ENCODE data around the gene TTC13. TPM values are rescaled to one million over a fixed set of nuclear protein-coding genes. Genes with fewer than 3 reads are reported as not detected.

TTC13 gene
- total RNA-seq, 3 donors from 2014 or later = 20.5 to 26.6 (median 22.0) TPM

GRCh38 chr1:230861970-230862595 lies 116.6 kb downstream of the TTC13 start:
- no peak overlapping the region for H3K4me3 ChIP-seq
- H3K9me3 ChIP-seq = no peaks in the 10 kb centered on the region
- DNase-seq (ENCODE audit: low spot score in 2 of 2) = no peak
- H3K36me3 ChIP-seq = no peaks in the 10 kb centered on the region
- H3K4me1 ChIP-seq = peaks cover 0 to 58% of the 10 kb centered on the region in 2 donors
- peak overlapping the region; percentile 57 to 96 for H3K27ac ChIP-seq
- intact Hi-C loops (cut with DNase I; ENCODE audit: low total_unique reads) = no loop called here
- TF ChIP-seq CTCF (IDR thresholded peaks at IDR 0.05) = no peak
- no peak for TF ChIP-seq POLR2AphosphoS5 (IDR thresholded peaks at IDR 0.05)
- TF ChIP-seq POLR2A (IDR thresholded peaks at IDR 0.05) = no peak
- H3K27me3 ChIP-seq = no peaks in the 10 kb centered on the region

- TF ChIP-seq POLR2AphosphoS5 (IDR thresholded peaks at IDR 0.05) (no peak), POLR2A (IDR thresholded peaks at IDR 0.05) (no peak), CTCF (IDR thresholded peaks at IDR 0.05) (no peak)
These were observed 117.2 kb downstream of the TTC13 start for GRCh38 chr1:230861489-230861888.

GRCh38 chr1:230860617-230861384 lies 117.9 kb downstream of the TTC13 start:
- H3K36me3 ChIP-seq = no peaks in the 10 kb centered on the region
- H3K4me1 ChIP-seq = peaks cover 0 to 58% of the 10 kb centered on the region in 2 donors
- TF ChIP-seq POLR2AphosphoS5 (IDR thresholded peaks at IDR 0.05) (no peak), POLR2A (IDR thresholded peaks at IDR 0.05) (no peak), CTCF (IDR thresholded peaks at IDR 0.05) (no peak)
- no peaks in the 10 kb centered on the region for H3K27me3 ChIP-seq
- no peak overlapping the region for H3K4me3 ChIP-seq
- H3K27ac ChIP-seq = peak overlapping the region in 1 of 2 donors; percentile 96
- DNase-seq (ENCODE audit: low spot score in 2 of 2) = no peak
- H3K9me3 ChIP-seq = no peaks in the 10 kb centered on the region
- intact Hi-C loops (cut with DNase I; ENCODE audit: low total_unique reads) = no loop called here

More at GRCh38 chr1:230861489-230861888, 117.2 kb downstream of the TTC13 start:
- Histone ChIP-seq H3K27me3 (no peaks in the 10 kb centered on the region), H3K9me3 (no peaks in the 10 kb centered on the region), H3K4me3 (no peak overlapping the region), H3K4me1 (peaks cover 0 to 58% of the 10 kb centered on the region in 2 donors), H3K36me3 (no peaks in the 10 kb centered on the region), H3K27ac (peak overlapping the region; percentile 57 to 96)
- intact Hi-C loops (cut with DNase I; ENCODE audit: low total_unique reads) = no loop called here
- no peak for DNase-seq (ENCODE audit: low spot score in 2 of 2)

- TF ChIP-seq POLR2A (IDR thresholded peaks at IDR 0.05) (no peak), CTCF (IDR thresholded peaks at IDR 0.05) (no peak), POLR2AphosphoS5 (IDR thresholded peaks at IDR 0.05) (no peak)
- H3K9me3 ChIP-seq = no peaks in the 10 kb centered on the region
- peaks cover 0 to 54% of the 10 kb centered on the region in 2 donors for H3K4me1 ChIP-seq
- no peaks in the 10 kb centered on the region for H3K27me3 ChIP-seq
- DNase-seq (ENCODE audit: low spot score in 2 of 2) = peak in 1 of 2 donors; percentile 40
- H3K4me3 ChIP-seq = no peak overlapping the region
- intact Hi-C loops (cut with DNase I; ENCODE audit: low total_unique reads) = no loop called here
- peak overlapping the region; percentile 45 to 63 for H3K27ac ChIP-seq
- no peaks in the 10 kb centered on the region for H3K36me3 ChIP-seq
These were observed 119.5 kb downstream of the TTC13 start for GRCh38 chr1:230858918-230859729.

All from breast epithelium (tissue), 4 donors.